Stromal cell of bone marrow (primary cell): ENCODE results near the gene IER3IP1.
"Not testable (repeated sequence)": the region's sequence is repeated elsewhere in the genome, so short reads cannot be mapped to it uniquely, and the experiment has no call there.

ENCODE experiments used
- DNase-seq: peaks from one replicate; pipeline ENCODE4 v3.0.0-alpha.2; 2012; ENCODE audit warnings: low read depth

IER3IP1 gene

DNA sequence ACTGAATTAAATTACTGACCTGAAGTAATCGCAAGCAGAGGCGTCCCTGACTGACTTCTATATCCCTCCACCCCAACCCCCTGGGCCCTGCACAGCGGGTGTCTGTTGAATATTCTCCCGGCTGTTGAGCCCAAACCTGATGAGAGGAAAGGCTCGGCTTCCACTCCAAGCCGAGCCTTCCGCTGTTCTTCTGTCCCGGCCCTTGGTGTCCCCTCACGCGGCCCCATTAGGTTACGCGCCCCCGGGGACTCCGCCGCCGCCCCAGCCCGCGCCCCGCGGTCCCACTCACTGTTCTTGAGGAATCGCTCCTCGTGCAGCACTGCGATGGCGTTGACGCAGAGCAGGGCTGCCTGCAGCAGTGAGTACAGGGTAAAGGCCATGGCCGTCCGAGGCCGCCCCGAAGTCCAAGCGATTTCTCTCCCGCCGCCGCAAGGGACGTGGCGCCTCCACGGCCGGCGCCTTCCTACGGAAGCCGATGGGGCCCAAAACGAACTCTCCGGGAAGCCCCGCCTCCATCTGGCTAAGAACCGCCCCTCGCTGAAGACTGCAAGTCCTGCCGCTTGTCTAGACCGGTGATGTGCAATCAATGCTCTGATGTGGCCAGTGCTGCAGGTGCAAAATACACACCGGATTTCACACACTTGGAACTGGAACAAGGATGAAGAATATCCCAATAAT lies at the start of gene IER3IP1:
IER3IP1 (minus strand) TSS at position 467 of the 678 bp plus-strand sequence; CDS start at position 380, 87 bp downstream.
- peak; percentile 89 for DNase-seq

- peak; percentile 33 for DNase-seq
Observed at GRCh38 chr18:47215554-47216138, 39.5 kb upstream of the IER3IP1 start.

DNA sequence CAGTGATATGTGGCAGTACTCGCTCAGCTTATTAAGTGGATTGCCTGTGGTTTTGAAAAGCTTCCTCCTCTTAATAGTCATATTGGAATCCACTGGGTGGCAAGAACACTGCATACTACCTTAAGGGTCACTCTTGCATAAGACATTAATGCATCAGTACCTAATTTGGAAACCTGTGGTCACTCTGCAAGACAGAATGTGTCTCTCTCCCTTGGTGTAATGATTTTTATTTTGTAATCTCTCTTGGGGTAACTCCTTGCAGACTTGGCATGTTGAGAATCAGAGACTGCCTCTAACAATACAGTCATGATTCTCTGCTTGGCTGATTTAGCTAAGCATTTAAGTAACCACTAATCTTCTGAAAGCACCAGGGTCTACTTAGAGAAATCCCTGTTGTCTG lies 33.0 kb upstream of the IER3IP1 start:
- DNase-seq, result no peak

DNA sequence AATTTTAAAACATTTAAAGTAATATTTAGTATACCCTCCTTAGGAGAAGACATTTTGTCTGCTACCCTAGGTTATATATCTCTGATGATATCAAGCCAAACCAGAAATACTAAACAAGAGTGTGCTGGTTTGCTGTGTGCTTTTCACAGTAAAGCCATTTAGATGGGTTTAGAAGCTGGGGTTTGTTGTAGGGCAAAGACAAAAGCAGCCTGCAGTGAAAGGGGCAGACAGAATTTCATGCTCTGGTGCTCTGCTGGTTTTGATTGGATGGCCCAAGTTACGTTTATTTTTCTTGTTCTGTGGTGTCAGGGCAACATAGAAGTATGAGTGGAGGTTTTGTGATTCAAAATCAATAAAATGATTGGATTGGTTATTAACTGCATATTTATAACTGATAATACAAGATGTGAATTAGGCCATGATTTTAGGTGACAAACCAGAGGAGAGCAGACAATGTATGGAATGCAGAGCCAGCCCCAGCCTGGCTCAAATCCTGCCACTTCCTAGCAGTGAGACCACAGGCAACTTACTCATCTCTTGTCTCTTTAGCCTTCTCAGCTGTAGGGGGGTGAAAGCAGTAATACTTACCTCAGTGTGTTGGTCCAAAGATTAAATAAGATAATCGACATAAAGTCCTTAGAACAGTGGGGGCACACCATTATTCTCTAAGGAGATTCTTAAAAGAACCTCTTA lies 30.9 kb upstream of the IER3IP1 start:
- no peak for DNase-seq

GRCh38 chr18:47204908-47205522 lies 28.9 kb upstream of the IER3IP1 start:
- peak; percentile 14 for DNase-seq

GRCh38 chr18:47203626-47204464 lies 27.7 kb upstream of the IER3IP1 start:
- no peak for DNase-seq

DNA sequence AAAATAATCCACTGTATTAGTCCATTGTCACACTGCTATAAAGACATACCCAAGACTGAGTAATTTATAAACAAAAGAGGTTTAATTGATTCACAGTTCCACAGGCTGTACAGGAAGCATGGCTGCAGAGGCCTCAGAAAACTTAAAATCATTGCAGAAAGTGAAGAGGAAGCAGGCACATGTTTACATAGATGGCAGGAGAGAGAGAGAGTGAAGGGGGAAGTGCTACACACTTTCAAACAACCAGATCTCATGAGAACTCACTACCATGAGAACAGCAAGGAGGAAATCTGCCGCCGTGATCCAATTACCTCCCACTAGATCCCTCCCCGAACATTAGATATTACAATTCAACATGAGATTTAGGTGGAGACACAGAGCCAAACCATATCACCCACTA lies 19.8 kb upstream of the IER3IP1 start:
- DNase-seq, result not testable (repeated sequence)

DNA sequence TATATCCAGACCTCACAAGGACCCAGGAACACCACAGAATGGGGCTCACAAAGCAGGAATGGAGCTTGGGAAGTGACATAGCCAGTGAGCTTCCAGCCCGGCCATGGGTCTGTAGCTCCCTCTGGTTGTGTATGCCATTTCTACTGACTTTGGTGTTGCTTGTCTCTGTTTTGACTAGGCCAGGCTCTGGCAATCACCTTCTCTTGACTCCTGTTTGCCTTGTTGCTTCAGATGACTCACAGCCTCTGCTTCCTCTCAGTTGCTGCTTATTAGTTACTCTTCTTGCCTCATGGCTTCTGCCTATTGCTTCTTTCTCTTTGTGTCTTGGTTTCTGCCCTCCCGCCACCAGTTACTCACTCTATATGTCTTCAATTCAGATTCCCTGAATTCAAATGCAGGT lies 15.8 kb upstream of the IER3IP1 start:
- no peak for DNase-seq

DNA sequence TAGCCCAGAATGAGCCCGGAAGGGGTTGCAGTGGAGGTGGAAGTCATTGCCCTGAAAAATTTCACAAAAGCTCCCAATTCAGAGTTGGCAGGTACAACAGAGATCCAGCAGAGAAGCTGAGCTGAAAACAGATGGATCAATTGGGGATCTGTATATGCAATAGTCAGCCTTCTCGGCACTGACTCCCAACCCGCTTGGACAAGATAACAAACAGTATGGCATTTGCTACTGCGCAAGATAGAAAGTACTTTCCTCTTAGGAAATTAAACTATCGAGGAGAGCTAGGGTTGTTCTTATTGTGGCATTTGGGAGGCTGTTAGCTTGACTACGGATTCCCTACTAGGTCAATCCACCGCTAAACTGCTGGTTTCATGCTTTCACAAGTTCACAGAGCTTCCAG lies 11.6 kb upstream of the IER3IP1 start:
- DNase-seq, result no peak

DNA sequence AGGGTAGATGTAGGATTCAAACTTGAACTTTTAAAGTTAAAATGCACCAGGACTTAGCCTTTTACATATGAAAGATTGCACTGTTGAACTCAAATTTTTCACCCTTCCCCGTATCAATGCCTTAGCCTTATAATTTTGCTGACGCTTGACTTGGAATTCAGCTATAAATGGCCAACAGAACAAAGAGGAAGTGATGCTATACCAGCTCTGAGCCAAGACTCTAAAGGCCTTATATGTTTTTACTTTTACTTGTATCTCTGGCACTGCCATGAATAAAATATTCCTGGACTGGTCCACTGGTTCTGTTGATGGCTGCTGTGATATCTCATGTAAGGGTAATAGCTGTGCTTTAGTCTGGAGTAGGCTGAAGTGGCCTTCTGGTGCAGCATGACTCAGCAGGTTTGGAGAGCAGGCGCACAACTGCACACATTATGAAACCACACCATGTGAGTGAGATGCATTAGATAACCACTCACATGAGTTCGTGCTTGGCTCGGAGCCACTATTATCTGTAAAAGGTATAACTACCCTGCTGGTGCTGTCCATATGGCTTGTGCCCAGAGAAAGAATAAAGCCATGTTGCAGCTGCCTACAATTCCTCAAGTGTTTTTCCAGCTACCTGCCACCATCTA lies 8.4 kb upstream of the IER3IP1 start:
- no peak for DNase-seq

GRCh38 chr18:47182156-47182555 lies 6.0 kb upstream of the IER3IP1 start:
- DNase-seq, result not testable (repeated sequence)

GRCh38 chr18:47180765-47181164 lies 4.6 kb upstream of the IER3IP1 start:
- DNase-seq, result no peak

DNA sequence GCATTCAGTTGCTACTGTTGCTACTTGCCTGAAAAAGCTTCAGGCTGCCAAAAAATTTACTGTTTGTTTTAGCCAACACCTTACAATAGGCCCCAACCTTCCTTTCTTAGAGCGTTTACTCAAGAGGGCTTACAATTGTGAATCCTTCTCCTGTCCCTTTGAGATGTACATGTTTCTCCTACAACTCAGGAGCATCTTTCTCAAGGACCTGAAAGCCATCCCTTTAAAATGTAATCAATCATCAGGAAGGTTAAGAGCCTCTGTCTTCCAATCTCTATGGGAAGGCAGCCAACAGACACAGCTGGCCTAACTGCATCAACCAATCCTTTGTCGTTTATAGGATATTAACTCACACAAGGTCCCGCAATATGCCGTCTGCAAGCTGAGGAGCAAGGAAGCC lies 3.4 kb upstream of the IER3IP1 start:
- DNase-seq, result no peak

DNA sequence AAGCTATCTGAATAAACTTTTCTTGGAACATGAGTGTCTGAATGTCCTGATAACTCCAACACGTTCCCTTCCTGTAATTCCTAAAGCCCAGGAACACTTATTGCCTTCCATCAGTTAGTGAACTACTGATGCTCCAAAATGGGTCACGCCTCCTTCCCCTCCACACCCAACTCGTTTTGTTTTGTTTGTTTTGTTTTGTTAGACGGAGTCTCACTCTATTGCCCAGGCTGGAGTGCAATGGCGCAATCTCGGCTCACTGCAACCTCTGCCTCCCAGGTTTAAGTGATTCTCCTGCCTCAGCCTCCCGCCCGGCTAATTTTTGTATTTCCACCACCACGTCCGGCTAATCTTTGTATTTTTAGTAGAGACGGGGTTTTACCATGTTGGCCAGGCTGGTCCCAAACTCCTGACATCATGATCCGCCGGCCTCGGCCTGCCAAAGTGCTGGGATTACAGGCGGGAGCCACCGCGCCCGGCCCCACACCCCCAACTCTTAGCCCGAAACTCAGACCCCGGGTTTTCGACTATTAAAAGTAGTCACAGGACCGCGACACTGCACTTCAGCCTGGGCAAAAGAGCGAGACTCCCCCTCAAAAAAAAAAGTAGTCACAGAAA lies 774 bp downstream of the IER3IP1 start:
- DNase-seq, result no peak

GRCh38 chr18:47174545-47175116 lies 1.5 kb downstream of the IER3IP1 start:
- DNase-seq, result no peak

GRCh38 chr18:47172476-47172875 lies 3.7 kb downstream of the IER3IP1 start:
- no peak for DNase-seq

GRCh38 chr18:47168913-47169312 lies 7.3 kb downstream of the IER3IP1 start:
- no peak for DNase-seq

- no peak for DNase-seq
Observed at GRCh38 chr18:47168509-47168908, 7.7 kb downstream of the IER3IP1 start.

GRCh38 chr18:47166294-47166693 lies 9.9 kb downstream of the IER3IP1 start:
- no peak for DNase-seq

GRCh38 chr18:47163241-47163640 lies 12.9 kb downstream of the IER3IP1 start:
- DNase-seq, result peak; percentile 61

DNA sequence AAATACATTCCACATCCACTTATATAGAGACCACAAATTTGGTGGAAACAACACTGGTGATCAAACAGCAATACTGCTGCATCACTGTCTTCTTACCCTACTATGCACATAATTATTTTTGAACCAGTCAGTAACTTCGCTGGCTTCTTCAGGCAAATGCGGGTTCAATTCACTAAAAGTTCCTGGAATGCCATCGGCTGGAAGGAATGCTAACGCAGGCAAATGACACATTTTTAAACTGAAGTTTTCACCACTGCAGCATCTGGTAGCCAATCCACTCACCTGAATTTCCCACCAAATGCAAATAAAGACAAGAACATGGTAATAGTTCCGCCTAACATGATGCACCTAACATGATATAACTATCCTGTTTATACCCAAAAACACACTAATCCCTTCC lies 15.9 kb downstream of the IER3IP1 start:
- DNase-seq, result no peak
